Activated CD4-positive, alpha-beta T cell treated with anti-CD3 and anti-CD28 coated beads, Interleukin-2, amount 50 U/mL, for 4 hours (primary cell): Measurements from ENCODE around the gene SPRYD7.
"Not testable (repeated sequence)": the region's sequence is repeated elsewhere in the genome, so short reads cannot be mapped to it uniquely, and the experiment has no call there.

Source experiments
- DNase-seq, 2 experiments: peaks; one replicate each; pipeline ENCODE4 v3.0.0-alpha.2; 2020

The SPRYD7 gene

GRCh38 chr13:49932066-49932465 lies 4.1 kb downstream of the SPRYD7 start:
- DNase-seq, result no peak

- DNase-seq, result no peak
Observed at GRCh38 chr13:49927755-49928154, 8.4 kb downstream of the SPRYD7 start.

- DNase-seq, result no peak
Observed at GRCh38 chr13:49925881-49926418, 10.2 kb downstream of the SPRYD7 start.

DNA sequence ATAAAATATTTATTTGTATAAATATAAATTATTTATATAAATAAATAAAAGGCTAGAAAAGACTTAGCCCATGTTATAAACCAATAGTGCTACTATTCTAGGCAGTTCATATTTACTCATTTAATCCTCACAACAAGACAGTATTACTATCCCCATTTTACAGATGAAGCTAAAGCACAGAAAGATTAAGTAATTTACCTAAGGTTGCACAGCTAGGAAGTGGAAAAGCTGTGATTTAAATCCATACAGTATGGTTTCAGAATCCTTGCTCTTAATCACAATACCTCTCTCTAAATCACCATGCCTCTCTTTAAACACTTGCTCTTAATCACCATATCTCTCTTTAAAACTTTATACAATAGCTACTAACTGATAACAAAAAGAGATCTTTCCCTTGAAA lies 13.8 kb downstream of the SPRYD7 start:
- no peak for DNase-seq

- DNase-seq, result not testable (repeated sequence)
Observed at GRCh38 chr13:49920969-49921368, 15.2 kb downstream of the SPRYD7 start.

DNA sequence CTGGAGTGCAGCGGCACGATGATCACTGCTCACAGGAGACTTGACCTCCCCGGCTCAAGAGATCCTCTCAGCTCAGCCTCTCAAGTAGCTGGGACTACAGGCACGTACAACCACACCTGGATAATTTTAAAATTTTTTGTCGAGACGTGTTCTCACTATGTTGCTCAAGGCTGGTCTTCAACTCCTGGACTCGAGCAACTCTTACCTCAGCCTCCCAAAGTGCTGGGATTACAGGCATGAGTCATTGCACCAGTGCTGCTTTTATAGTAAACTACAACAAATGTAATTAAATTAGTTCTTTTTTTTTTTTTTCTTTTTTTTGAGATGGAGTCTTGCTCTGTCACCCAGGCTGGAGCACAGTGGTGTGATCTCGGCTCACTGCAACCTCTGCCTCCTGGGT lies 18.0 kb downstream of the SPRYD7 start:
- not testable (repeated sequence) for DNase-seq

- DNase-seq, result no peak
Observed at GRCh38 chr13:49914947-49915346, 21.2 kb downstream of the SPRYD7 start.

- no peak for DNase-seq
Observed at GRCh38 chr13:49908637-49909036, 27.5 kb downstream of the SPRYD7 start.

DNA sequence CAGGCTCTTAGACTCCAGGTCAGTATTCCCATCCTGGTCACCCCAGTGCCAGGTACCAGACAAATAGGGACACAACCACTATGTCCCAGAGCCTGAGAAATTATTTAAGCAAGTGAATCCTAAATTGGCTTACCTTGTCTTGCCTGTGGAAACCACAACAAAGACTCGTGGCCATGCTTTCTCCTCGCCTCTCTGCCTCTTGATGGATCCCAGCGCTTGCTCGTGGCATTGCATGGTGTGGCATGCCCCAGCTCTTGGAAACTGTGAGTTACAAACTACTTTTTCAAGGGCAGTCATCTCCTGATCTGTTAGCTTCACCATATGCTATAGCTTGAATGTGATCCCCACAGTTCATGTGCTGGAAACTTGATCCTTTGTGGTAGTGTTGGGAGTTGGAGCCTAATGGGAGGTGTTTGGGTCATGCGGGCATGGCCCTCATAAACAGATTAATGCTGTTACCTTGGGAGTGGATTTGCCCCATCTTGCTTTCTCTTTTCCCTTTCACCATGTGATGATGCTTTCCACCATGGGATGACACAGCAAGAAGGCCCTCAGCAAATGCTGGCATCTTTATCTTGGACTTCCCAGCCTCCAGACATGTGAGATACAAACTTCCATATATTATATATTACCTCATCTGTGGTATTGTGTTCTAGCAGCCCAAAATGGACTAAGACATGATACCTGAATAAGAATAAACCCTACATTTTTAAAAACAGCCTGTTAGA lies 31.2 kb downstream of the SPRYD7 start:
- DNase-seq, result no peak

GRCh38 chr13:49898792-49899191 lies 37.3 kb downstream of the SPRYD7 start:
- no peak for DNase-seq

DNA sequence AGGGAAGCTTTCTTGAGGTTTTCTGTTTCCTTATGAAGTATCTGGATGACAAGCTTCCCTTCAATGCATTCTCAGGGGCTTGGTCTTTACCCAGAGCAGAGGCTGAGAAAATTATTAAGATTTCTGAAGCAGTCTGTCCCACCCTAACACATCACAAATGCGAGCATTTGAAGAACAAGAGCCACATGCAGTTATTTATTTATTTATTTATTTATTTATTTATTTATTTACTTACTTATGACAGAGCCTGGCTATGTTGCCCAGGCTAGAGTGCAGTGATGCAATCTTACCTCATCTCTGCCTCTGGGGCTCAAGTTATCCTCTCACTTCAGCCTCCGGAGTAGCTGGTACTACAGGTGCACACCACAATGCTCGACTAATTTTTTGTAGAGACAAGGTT lies 38.4 kb downstream of the SPRYD7 start:
- no peak for DNase-seq

DNA sequence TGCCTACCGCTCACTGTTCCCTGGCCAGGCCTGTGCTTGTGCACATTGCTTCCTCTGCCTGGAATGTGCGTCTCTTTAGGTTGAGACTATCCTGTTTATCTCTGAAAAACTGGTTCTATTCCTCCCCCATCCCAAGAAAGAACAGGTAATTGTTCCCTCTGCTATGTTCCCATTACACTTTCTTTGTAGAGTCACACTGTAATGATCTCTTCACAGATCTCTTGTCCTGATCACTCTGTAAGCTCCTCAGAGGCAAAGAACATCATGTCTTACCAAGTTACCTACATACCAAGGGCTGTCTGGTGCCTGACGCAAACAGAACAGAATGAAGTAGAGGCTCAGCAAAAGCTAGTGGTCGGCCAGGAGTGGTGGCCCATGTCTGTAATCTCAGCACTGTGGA lies 40.3 kb downstream of the SPRYD7 start:
- no peak for DNase-seq

DNA sequence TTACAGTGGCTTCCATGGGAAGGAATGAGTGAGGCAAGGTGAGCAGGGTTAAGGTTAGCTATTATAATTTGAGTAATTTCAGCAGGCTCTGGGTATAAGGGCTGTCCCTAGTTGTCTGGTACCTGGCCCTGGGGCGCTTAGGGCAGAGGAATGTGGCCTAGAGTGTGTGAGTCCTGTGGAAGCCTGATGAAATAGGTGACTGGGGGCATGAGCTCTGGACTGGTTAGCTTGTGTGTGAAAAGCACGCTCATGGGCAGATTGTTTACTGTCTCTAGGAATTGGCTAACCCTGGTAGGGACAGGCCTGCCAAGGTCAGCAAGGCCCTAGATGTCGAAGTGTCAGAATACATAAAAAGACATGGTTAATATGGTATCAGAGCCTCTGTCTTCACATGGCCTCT lies 42.5 kb downstream of the SPRYD7 start:
- no peak for DNase-seq

- no peak for DNase-seq
Observed at GRCh38 chr13:49890376-49890775, 45.8 kb downstream of the SPRYD7 start.

DNA sequence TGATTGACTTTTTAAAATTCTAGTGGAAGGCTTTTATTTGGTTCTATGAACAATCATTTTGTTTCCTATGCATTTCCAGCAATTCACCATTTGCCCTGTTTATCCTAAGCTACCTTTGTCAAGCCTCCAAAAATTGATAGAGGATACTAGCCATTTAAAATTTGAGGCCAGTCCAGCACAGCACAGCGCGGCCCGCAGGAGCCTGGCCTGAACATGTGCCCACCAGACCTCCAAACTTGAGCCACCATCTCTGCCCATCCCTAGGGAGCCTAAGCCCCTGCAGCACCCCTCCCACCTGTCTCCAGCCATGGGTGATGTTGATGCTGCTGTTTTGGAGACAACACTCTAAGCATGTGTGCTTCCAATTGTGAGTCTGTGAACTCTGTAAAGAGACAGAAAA lies 57.5 kb downstream of the SPRYD7 start:
- DNase-seq, result no peak

DNA sequence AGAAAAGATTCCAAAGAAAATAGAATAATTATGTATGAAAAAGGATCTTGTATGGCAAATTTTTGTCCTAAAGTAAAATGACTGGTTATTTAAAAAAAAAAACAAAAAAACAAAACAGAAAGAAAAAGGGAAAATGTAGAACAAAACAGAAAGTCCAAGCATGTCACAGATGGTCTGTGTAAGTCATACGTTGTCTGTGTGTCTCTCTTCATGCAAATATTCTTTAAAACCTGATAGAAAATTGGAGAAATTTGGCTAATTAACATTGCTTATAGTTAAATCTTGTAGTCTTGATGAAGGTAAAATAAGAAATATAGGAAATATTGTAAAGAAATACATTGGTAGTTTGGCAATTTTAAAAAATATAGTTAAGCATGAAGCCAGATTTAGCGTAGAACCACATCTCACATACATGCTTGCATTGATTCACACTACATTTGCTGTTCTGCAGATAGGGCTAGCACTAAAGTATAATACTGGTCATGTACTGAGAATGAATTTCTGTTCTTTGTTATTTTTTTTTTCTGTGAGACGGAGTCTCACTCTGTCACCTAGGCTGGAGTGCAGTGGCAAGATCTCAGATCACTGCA lies 58.4 kb downstream of the SPRYD7 start:
- DNase-seq, result no peak

- DNase-seq, result no peak
Observed at GRCh38 chr13:49874430-49874829, 61.7 kb downstream of the SPRYD7 start.

GRCh38 chr13:49869519-49869918 lies 66.6 kb downstream of the SPRYD7 start:
- DNase-seq, result no peak

GRCh38 chr13:49867834-49868233 lies 68.3 kb downstream of the SPRYD7 start:
- no peak for DNase-seq

GRCh38 chr13:49865218-49865617 lies 70.9 kb downstream of the SPRYD7 start:
- DNase-seq, result no peak

GRCh38 chr13:49864509-49864908 lies 71.6 kb downstream of the SPRYD7 start:
- DNase-seq, result no peak
